Measurements from ENCODE around the gene ITGA8.
"Not testable (repeated sequence)": the region's sequence is repeated elsewhere in the genome, so short reads cannot be mapped to it uniquely, and the experiment has no call there.

Gene ITGA8

DNA sequence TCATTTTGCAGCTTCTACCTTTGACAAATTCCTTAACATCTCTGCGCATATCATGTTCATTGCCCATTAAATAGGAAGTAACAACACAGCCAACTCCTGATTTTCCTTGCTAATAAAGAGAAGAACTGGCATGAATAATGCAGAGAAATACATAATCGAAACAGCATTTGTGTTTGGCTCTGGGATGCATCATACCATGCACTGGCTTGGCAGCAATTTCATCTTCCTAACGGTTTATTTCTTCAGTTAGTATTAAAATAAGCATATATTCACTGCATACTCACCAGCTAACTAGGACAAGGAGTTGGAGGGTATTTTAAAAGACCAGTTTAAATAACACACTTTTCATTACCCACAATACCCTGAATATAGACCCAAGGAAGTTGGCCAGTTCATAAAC lies 132.5 kb downstream of the ITGA8 start:
- no peak overlapping the region for H3K4me3 ChIP-seq (ENCODE audit: low read length)
- DNase-seq (ENCODE audit: low read depth): no peak
- TF ChIP-seq, protein P1, sequence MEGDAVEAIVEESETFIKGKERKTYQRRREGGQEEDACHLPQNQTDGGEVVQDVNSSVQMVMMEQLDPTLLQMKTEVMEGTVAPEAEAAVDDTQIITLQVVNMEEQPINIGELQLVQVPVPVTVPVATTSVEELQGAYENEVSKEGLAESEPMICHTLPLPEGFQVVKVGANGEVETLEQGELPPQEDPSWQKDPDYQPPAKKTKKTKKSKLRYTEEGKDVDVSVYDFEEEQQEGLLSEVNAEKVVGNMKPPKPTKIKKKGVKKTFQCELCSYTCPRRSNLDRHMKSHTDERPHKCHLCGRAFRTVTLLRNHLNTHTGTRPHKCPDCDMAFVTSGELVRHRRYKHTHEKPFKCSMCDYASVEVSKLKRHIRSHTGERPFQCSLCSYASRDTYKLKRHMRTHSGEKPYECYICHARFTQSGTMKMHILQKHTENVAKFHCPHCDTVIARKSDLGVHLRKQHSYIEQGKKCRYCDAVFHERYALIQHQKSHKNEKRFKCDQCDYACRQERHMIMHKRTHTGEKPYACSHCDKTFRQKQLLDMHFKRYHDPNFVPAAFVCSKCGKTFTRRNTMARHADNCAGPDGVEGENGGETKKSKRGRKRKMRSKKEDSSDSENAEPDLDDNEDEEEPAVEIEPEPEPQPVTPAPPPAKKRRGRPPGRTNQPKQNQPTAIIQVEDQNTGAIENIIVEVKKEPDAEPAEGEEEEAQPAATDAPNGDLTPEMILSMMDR (conservative IDR thresholded peaks at IDR 0.05; ENCODE audit: low read length): no peak

DNA sequence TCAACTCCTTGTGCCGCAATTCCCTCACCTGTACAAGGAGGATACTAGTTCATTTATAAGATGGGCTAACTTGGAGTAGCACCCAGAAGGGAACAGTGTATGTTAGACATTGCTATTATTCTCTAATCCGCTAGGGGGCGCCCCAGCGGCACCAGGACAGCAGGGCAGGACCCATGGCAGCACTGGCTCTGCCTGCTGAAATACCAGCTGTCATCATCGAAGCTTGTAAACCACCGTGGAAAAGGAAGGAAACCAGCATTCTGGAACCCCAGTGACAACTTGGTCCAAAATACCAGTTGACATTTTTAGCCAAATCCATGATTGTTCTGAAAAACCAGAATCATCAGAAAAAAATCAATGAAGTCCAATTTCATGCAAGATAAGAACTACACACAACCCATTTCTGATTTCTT lies 134.4 kb downstream of the ITGA8 start:
- no peak overlapping the region for H3K4me3 ChIP-seq (ENCODE audit: low read length)
- TF ChIP-seq, protein P1 (conservative IDR thresholded peaks at IDR 0.05; ENCODE audit: low read length): peak; percentile 79
- DNase-seq (ENCODE audit: low read depth): peak; percentile 65

DNA sequence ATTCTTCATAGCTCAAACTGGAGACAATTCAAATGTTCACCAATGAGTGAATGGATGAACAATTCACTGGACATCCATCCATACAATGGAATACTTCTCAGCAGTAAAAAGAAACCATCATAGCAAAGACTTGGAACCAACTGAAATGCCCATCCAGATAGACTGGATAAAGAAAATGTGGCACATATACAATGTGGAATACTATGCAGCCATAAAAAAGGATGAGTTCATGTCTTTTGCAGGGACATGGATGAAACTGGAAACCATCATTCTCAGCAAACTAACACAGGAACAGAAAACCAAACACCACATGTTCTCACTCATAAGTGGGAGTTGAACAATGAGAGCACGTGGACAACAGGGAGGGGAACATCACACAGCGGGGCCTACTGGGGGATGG lies 136.8 kb downstream of the ITGA8 start:
- H3K4me3 ChIP-seq (ENCODE audit: low read length); DNase-seq (ENCODE audit: low read depth): not testable (repeated sequence)

DNA sequence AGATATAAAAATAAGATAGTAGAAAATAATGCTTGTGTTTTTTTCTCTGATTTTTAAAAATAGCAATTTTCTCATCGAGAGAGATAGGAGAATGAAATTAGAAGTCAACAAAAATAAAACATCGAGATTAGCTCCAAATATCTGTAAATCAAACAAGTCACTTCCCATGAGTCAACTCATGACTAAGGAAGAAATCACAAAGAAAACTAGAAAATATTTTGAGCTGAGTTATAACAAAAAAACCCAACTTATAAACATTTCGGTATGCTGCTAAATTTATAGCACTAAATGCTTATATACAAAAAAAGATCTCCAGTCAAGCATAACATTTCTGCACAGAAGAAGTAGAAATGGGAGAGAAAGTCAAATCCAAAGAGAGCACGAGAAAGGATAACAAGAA lies 140.1 kb downstream of the ITGA8 start:
- DNase-seq (ENCODE audit: low read depth): peak; percentile 40
- TF ChIP-seq, protein P1 (conservative IDR thresholded peaks at IDR 0.05; ENCODE audit: low read length): no peak

DNA sequence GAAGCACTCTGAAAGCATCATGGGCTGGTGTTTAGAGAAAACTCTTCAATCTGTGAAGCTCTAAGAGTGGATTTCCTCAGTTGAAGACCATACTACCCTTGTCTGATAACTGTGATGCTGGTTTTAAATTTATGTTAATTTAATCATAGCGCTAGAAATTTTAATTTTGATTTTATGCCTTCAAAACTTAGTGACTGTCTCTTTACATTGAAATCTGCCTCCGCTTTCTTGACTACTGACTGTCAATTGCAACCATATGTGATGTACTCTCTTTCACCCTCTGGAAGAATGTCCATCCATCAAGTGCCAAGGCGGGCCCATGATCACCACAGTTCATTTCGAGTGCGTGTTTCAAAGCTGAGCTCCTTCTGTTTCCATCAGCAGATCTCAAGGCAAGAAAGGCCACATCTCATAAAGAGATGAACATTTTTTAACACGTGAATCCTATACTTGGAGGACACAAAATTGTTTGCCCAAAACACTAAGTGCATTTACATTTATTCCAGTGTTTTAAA lies 147.1 kb downstream of the ITGA8 start:
- H3K4me3 ChIP-seq (ENCODE audit: low read length): no peak overlapping the region
- no peak for DNase-seq (ENCODE audit: low read depth)
- TF ChIP-seq, protein P1 (conservative IDR thresholded peaks at IDR 0.05; ENCODE audit: low read length): no peak

More for the DNA sequence above, 140.1 kb downstream of the ITGA8 start:
- H3K4me3 ChIP-seq (ENCODE audit: low read length): no peak overlapping the region

DNA sequence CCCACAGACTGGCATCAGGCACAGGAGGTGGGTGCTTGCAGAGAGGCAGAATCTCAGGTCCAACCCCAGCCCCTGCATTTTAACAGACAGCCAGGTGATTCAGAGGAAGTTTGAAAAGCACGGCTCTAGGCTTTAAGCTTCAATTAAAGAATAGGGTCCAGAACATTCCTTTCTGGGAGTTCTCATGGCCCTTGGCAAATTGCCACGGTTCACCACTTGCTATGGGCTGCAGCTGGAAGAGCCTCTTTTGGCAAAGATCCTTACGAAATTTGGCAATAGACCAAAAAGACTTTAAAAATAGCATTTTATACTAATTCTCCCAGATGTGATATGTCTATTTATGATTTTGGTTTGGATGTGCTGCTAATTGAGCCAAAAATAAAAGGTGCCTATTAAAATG lies 148.1 kb downstream of the ITGA8 start:
- DNase-seq (ENCODE audit: low read depth): peak; percentile 68
- no peak overlapping the region for H3K4me3 ChIP-seq (ENCODE audit: low read length)
- TF ChIP-seq, protein P1 (conservative IDR thresholded peaks at IDR 0.05; ENCODE audit: low read length): no peak

DNA sequence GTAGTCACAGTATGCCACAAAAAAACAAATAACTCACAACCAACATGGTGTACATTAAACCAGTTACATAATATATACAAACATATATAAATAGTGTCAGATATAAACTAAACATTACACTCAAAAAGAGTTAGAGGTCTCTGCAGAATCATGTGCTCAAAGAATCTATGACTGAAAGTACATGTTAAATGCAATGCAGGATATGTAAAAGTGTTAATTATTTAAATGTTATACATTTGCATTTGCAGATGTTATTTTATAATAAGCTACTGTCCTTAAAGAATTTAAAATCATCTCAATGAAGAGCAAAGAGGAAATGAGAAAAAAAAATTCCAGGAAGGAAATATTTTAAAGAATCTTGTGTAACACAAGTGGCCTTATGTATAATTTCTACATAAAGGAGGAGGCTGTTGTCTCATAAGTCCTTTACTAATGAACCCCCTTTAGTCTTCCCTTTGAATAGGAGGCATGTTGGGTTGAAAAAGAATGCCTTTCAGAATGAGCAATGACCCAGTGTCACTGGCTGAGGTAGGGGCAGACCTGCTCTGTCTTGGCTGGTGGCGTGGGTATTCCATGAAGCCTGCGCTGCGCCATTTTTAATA lies 148.9 kb downstream of the ITGA8 start:
- H3K4me3 ChIP-seq (ENCODE audit: low read length): no peak overlapping the region
- TF ChIP-seq, protein P1 (conservative IDR thresholded peaks at IDR 0.05; ENCODE audit: low read length): no peak
- DNase-seq (ENCODE audit: low read depth): no peak
